ENCODE data around the gene PDE6D. TPM values are rescaled to one million over a fixed set of nuclear protein-coding genes. Genes with fewer than 3 reads are reported as not detected.
"Not testable (repeated sequence)": the region's sequence is repeated elsewhere in the genome, so short reads cannot be mapped to it uniquely, and the experiment has no call there.

Gene PDE6D
- total RNA-seq, 1 experiment from 2014 or later = 41.0 TPM

- DNase-seq (ENCODE audit: low spot score) = no peak
Observed at GRCh38 chr2:231720292-231720986, 60.6 kb downstream of the PDE6D start.

DNA sequence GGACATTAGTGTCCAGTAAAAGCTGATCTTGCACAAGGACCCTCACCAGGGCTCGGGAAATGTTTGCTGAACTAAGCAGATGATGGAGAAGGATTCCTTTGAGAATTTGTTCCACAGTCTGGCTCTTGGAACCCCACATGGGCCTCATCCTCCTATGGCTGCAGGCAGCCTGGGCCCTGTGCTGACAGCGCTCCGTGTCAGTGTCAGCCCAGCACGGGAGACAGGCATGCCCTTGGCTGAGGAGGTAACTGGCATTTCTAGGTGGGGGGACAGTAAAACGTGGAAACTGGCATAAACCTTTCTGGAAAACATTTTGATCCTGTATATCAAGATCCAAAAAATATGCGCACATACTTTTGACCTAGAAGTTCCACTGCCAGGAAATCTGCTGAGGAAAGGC is 62.3 kb downstream of the PDE6D start:
- no peak for DNase-seq (ENCODE audit: low spot score)

DNA sequence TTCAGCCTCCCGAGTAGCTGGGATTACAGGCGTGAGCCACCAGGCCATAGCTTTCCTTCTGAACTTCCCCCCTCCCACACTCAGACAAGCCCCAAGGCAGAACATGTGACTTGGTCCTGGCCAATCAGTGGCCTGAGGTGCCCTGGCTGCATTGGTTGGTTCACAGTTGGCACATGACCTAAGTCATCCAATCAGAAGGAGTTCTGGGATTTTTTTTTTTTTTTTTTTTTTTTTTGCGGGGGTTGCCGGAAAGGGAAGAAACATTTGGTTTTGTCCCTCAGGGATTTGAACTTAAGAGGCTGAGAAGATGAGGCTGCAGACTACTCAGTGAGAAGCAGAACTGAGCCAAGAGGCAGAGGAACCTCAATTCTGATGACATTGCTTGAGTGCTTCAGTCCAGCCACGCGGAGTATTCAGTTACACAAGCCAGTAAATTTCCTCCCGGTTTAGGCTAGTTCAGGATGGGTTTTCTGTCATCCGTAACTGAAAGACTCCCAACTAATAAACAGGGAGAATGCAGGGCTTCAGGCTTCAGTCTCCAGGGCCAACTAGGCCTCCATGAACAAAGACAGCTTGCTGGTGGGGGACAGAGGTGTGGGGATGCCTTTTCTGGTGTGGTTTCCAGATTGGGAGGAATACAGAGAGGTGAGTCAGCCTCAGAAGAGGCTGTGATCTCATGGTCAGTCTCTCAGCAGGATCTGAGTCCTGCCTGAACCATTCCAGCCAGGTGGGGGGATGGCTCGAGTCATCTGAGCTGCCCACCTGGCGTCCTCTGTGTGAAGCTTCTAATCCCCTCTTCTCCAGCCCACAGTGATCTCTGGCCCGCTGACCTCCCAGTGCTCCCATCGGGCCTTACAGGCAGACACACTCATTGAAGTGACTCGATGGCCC is 63.6 kb downstream of the PDE6D start:
- DNase-seq (ENCODE audit: low spot score) = peak; percentile 71

GRCh38 chr2:231716666-231717280 is 64.3 kb downstream of the PDE6D start:
- DNase-seq (ENCODE audit: low spot score) = no peak

- peak; percentile 84 for DNase-seq (ENCODE audit: low spot score)
Observed at GRCh38 chr2:231715988-231716616, 65.0 kb downstream of the PDE6D start.

DNA sequence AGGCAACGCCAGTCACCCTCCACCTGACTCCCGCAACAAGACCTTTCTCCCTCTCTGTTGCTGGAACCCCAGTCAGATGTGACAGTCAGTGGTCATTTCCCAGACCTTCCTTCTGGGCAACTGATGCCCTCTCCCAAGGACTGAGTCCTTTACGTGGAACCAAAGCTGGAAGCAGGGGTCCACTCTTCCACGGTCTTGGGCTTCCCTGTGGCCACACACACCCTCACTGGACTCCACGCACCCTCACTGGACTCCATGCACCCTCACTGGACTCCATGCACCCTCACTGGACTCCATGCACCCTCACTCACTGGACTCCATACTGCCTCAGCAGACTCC is 65.6 kb downstream of the PDE6D start:
- DNase-seq (ENCODE audit: low spot score) = no peak

- peak; percentile 51 for DNase-seq (ENCODE audit: low spot score)
Observed at GRCh38 chr2:231714639-231715498, 66.2 kb downstream of the PDE6D start.

DNA sequence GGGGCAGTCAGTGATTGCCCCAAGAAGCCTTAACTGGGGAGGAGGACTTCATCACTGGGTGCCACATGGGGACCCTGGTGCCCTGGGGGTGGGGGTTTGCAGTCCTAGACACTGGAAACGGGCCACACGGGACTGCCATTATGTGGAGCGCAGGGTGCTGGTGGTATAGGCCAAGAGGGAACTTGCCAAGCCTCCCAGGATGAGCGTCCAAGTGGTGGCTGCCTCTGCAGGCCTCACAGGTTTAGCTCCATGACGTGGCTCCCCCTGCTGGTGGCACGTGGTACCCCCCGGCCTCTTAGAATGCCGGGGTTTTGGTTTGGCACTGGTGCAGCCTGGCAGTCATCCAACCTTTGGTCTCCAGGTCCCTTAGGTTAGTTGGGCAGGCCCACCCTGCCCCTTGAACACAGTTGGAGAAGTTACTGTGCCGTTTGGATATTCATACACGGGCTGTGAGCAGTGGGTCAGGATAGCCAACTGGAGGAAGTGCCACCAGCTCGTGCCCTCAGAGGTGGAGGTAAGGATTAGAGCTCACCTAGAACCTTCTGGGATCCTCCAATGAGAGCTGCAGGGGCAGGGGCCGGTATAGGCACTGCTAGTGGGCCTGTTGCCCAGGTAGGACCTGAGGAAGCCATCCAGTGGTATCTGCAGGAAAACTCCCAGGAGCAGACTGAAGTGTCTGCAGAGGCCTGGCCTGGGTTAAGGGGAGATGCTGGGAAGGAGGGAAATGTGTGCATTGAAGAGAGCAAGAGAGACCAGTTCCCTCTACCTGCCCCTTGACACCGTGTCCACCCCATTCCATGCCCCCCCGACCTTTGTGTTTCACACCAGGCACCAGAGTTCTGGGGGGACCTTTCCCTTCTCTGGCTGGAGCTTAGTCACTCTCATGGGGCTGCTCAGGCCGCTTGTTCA is 67.1 kb downstream of the PDE6D start:
- peak; percentile 80 for DNase-seq (ENCODE audit: low spot score)

DNA sequence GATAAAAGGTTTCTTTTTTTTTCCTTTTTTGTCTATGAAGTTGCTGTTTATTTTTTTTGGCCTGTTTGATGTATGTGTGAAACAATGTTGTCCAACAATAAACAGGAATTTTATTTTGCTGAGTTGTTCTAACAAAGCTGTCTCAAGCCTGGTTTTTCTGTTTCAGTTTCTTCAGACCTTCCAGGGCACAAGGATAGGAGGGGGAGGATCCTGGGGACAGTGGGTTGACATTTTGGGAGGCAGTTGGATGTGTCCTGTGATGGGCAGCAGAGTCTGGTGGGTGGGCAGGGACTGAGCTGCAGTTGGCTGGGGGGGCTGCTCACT is 67.7 kb downstream of the PDE6D start:
- not testable (repeated sequence) for DNase-seq (ENCODE audit: low spot score)

DNA sequence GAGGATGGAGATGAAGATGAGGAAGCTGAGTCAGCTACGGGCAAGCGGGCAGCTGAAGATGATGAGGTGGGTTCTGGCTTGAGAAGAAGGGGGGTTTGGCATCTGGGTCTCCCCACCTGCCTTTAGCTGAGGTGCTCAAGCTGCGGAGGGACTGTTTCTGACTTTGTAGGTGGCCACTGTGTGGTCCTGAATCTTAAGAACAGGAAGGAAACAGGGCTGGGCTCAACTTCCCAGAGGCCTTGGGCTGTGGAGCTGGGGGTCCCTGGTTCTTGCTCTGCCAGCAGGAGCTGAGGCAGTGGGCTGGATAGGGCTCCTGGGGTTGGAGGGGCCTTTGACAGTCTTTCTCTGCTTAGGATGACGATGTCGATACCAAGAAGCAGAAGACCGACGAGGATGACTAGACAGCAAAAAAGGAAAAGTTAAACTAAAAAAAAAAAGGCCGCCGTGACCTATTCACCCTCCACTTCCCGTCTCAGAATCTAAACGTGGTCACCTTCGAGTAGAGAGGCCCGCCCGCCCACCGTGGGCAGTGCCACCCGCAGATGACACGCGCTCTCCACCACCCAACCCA is 68.5 kb downstream of the PDE6D start:
- not testable (repeated sequence) for DNase-seq (ENCODE audit: low spot score)

DNA sequence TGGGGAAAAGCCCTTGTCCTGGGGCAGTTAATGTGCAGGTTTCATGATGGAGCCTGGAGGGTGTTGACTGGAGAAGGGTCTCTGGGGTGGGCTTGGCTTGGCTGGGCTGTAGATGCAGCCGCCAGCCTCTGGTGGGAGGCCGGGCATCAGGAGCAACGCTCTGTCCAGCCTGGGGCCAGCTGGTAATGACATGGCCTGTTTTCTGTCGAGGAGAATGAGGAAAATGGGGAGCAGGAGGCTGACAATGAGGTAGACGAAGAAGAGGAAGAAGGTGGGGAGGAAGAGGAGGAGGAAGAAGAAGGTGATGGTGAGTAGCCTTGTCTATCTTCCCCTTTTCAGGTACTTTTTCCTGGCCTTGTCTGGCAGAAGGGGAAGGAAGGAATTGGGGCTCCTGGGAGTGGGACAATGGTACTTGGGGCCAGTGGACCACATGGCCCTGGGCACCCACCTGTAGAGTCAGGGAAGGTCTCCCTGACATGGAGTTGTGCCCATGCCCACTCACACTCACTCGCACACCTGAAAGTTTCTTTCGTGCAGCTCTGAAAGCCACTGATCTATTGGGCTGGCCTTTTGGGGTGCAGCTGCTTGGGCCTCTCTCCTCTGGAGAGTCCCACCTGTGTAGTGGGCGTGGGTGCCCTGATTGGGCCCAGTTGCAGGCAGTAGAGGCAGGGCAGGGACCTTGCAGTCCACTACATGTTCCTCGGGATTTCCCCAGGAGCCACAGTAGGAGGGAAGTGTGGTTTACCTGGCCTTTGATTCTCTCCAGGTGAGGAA is 69.2 kb downstream of the PDE6D start:
- DNase-seq (ENCODE audit: low spot score) = no peak

GRCh38 chr2:231710799-231711676 is 70.0 kb downstream of the PDE6D start:
- DNase-seq (ENCODE audit: low spot score) = no peak

DNA sequence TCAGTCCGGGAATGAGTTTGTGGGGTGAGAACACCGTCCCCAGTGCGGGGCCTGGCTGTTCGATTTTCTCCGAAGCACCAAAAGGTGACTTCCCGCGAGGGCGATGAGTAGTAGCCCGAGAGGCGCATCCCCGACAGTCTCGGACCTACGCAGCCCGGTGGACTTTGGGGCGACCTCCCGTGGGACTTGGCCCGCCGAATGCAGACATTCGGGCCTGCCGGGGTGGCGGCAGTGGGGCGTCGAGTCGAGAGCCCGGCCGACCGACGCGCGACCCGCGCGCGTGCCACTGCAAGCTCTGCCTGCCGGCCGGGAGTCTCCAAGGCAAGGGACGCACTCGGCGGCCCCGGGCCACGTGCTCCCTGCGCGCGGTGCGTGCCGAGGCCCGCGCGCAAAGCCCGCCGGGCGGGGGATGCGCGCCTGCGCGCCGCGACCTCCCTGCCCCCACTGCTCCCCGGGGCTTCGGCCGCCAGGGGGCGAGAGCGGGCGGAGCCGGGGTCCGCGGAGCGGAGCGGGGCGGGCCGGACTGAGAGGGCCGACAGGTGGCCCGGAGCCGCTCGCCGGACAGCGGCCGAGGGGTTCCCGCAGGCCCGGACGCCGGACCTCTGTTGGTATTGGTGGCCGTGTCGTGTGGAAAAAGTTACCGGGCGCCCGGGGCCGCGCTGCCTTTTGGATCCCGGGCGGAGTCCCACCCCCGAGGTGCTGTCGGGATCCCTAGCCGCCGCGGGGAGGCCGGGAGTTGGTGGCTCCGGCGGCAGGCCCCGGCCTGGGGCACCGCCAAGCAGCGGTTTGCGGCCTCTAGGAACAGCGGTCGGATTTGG is 70.9 kb downstream of the PDE6D start:
- peak; percentile 36 for DNase-seq (ENCODE audit: low spot score)

DNA sequence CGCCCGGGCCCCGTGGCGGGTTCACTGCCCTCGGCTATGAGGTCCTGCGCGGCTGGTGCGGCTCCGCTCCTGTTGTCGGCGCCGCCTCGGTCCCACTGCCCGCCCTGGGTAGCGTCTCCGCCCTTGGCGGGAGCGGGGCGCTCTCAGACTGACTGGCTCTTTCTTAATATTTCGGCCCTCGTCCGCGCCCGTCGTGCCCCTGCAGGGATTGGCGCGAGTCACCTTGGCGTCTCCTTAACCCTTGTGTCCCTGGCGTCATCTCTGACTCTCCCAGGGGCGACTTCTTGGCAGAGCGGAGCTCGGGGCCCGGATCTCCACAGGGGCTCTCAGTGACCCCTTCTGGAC is 71.5 kb downstream of the PDE6D start:
- DNase-seq (ENCODE audit: low spot score) = no peak

DNA sequence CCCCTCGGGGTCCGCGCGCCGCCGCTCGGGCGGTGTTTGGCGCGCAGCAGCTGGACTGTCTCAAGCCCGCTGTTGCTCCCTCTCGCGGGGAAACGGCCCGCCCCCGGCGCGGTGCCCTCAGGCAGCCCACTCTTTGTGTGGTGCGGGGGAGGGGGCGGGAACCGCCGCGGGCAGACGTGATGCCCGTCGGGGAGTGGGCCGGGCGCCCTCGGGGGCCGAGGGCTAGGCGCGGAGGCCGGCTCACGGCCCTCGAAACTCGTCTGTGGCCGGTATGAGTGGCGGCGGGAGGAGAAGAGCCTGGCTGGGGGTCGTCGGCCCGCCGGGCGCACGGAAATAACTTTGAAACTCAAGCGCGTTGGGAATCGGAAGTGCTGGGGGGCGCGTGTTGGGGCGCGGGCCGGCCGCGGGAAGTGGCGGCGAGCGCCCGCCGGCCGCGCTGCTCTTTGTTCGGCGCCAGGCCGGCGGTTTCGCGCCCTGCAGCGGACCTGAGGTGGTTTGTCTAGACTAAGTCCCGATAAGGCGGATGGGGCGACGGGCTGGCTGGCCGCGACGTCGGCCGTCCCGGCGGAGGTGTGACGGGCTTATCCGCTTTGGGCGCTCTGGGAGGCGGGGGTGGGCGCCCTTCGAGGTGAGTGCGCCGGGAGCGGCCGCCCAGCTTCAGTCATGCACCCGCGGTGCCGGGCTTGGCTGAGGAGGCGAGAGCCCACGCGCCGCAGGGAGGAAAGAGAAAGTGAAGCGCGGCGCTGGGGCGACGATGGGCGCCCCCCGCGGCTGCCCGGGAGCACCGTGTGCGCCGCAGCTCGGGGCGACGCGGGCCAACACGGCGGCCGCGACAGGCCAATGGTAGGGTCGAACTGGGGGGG is 72.1 kb downstream of the PDE6D start:
- no peak for DNase-seq (ENCODE audit: low spot score)
